Esophagus muscularis mucosa (tissue), 4 donors: ENCODE measurements around the gene FRK.

Experiments
- CTCF ChIP-seq, 3 experiments: fragments of 200-600 bp in 2 of 3; fragments of 450-650 bp in 1 of 3; sonication (generic) in 2 of 3; IDR thresholded peaks; one replicate each; pipeline ENCODE4 v1.5.1; 2017 to 2019; ENCODE audit warnings: antibody characterized with exemption in 3 of 3, mild to moderate bottlenecking in 2 of 3, moderate library complexity in 1 of 3
- EP300 ChIP-seq: sonication (generic); formaldehyde crosslinking; IDR thresholded peaks from one replicate; pipeline ENCODE4 v1.6.1; 2017; ENCODE audit warnings: antibody characterized with exemption
- POLR2A ChIP-seq: fragments of 450-650 bp; IDR thresholded peaks from one replicate; pipeline ENCODE4 v1.6.1; 2017; ENCODE audit warnings: antibody characterized with exemption, moderate library complexity, mild to moderate bottlenecking, low read depth
- POLR2AphosphoS5 ChIP-seq, 2 donors: sonication (generic); formaldehyde crosslinking; IDR thresholded peaks; one replicate each; pipeline ENCODE4 v1.6.1; 2017; ENCODE audit warnings: antibody characterized with exemption in 2 of 2

- TF ChIP-seq CTCF (IDR thresholded peaks at IDR 0.05), result no peak
- no peak for TF ChIP-seq POLR2A
- no peak for TF ChIP-seq POLR2AphosphoS5 (IDR thresholded peaks at IDR 0.05)
- TF ChIP-seq EP300, result no peak
Measured at GRCh38 chr6:116049321-116049720, 11.4 kb downstream of the FRK start.
